Fibroblast of lung (primary cell): ENCODE data around the gene KIAA1586. TPM values are rescaled to one million over a fixed set of nuclear protein-coding genes. Genes with fewer than 3 reads are reported as not detected.

Experiments
- DNase-seq, 2 donors: peaks; one replicate each; pipeline versions ENCODE4 v3.0.0 to v3.0.0-alpha.2; 2010; ENCODE audit warnings: low read depth in 2 of 2
- H2AFZ ChIP-seq: 2 replicates; pipeline ENCODE4 v1.5.1; 2012; ENCODE audit warnings: low read length, control low read depth, inconsistent platforms
- H3K27ac ChIP-seq: 2 replicates; pipeline ENCODE4 v1.5.1; 2011; ENCODE audit warnings: low read length, control low read depth; ENCODE audit not compliant: insufficient read depth
- H3K27me3 ChIP-seq: 2 replicates; pipeline ENCODE4 v1.5.1; 2011; ENCODE audit warnings: mild to moderate bottlenecking, low read length; ENCODE audit not compliant: control insufficient read depth, insufficient read depth
- H3K36me3 ChIP-seq: 2 replicates; pipeline ENCODE4 v1.5.1; 2011; ENCODE audit warnings: low read length; ENCODE audit not compliant: control insufficient read depth, insufficient read depth
- H3K4me1 ChIP-seq: 2 replicates; pipeline ENCODE4 v1.5.1; 2011; ENCODE audit warnings: low read length; ENCODE audit not compliant: control insufficient read depth, insufficient read depth; ENCODE audit errors: extremely low read depth
- H3K4me2 ChIP-seq: 2 replicates; pipeline ENCODE4 v1.5.1; 2011; ENCODE audit warnings: low read length, control low read depth; ENCODE audit not compliant: insufficient read depth; ENCODE audit errors: extremely low read depth
- H3K4me3 ChIP-seq, 4 experiments: fragments of 200-600 bp in 1 of 4; sonication (generic) in 1 of 4; replicated peaks in 1 of 4; 2 replicates each; pipeline ENCODE4 v1.5.1; 2011 to 2016; ENCODE audit warnings: low read length in 4 of 4, low read depth in 3 of 4, mild to moderate bottlenecking in 3 of 4, control low read depth in 2 of 4, inconsistent platforms in 1 of 4, mixed read lengths in 1 of 4; ENCODE audit not compliant: insufficient read depth in 1 of 4; ENCODE audit errors: control extremely low read depth in 1 of 4
- H3K79me2 ChIP-seq: 2 replicates; pipeline ENCODE4 v1.5.1; 2012; ENCODE audit warnings: mild to moderate bottlenecking, low read length, inconsistent platforms; ENCODE audit not compliant: control insufficient read depth, insufficient read depth
- H3K9ac ChIP-seq: 2 replicates; pipeline ENCODE4 v1.5.1; 2011; ENCODE audit warnings: mild to moderate bottlenecking, low read length, control low read depth; ENCODE audit not compliant: insufficient read depth
- H3K9me3 ChIP-seq: 2 replicates; pipeline ENCODE4 v1.5.1; 2012; ENCODE audit warnings: low read depth, low read length; ENCODE audit not compliant: control insufficient read depth, insufficient read depth
- H4K20me1 ChIP-seq: 2 replicates; pipeline ENCODE4 v1.5.1; 2011; ENCODE audit warnings: low read length; ENCODE audit not compliant: control insufficient read depth, insufficient read depth; ENCODE audit errors: extremely low read depth
- CTCF ChIP-seq, 2 donors: IDR thresholded peaks in 1 of 2; conservative IDR thresholded peaks in 1 of 2; 1 replicate in 1 of 2; 2 replicates in 1 of 2; pipeline ENCODE4 v1.5.1; 2011 to 2012; ENCODE audit warnings: low read length in 2 of 2, control low read depth in 1 of 2, inconsistent platforms in 1 of 2, low read depth in 1 of 2, mild to moderate bottlenecking in 1 of 2
- EZH2 ChIP-seq: IDR thresholded peaks from 2 replicates; pipeline ENCODE4 v1.5.1; 2012; ENCODE audit warnings: low read length, control low read depth, mild to moderate bottlenecking; ENCODE audit errors: missing control alignments
- polyA plus RNA-seq, 2 donors: library from polyadenylated mRNA; depleted of rRNA in 1 of 2; stranded (reverse) in 1 of 2; unstranded in 1 of 2; fragments of >200 nt; gene quantifications; 2 replicates each; pipeline ENCODE4 v1.2.1, GENCODE V29; 2011 to 2012; ENCODE audit warnings: missing spikeins in 1 of 2
- total RNA-seq: library from RNA; depleted of rRNA; stranded (reverse); fragments of >200 nt; gene quantifications from 2 replicates; pipeline ENCODE4 v1.2.1, GENCODE V29; 2014

The KIAA1586 gene
- total and polyA plus RNA-seq, 2 donors (not counting 1 experiment from before 2014, with no cell fraction given): 7.8 to 17.3 TPM

GRCh38 chr6:57072108-57072507 lies 25.6 kb downstream of the KIAA1586 start:
- no peak overlapping the region for H2AFZ ChIP-seq
- H3K36me3 ChIP-seq: peaks cover 2% of the 10 kb centered on the region
- DNase-seq: peak in 1 of 2 donors; percentile 11
- H3K9me3 ChIP-seq: no peaks in the 10 kb centered on the region
- no peaks in the 10 kb centered on the region for H3K79me2 ChIP-seq
- H3K4me2 ChIP-seq: no peak overlapping the region
- H3K4me3 ChIP-seq: no peak overlapping the region
- no peaks in the 10 kb centered on the region for H4K20me1 ChIP-seq
- no peak overlapping the region for H3K9ac ChIP-seq
- no peaks in the 10 kb centered on the region for H3K4me1 ChIP-seq
- no peak overlapping the region for H3K27ac ChIP-seq
- no peaks in the 10 kb centered on the region for H3K27me3 ChIP-seq
- no peak for TF ChIP-seq EZH2

GRCh38 chr6:57074383-57074782 lies 27.9 kb downstream of the KIAA1586 start:
- Histone ChIP-seq H3K79me2 (no peaks in the 10 kb centered on the region), H3K4me3 (no peak overlapping the region), H3K9me3 (no peaks in the 10 kb centered on the region), H3K9ac (no peak overlapping the region), H2AFZ (no peak overlapping the region), H3K36me3 (peaks cover 2% of the 10 kb centered on the region), H4K20me1 (no peaks in the 10 kb centered on the region), H3K4me2 (no peak overlapping the region), H3K4me1 (no peaks in the 10 kb centered on the region), H3K27ac (no peak overlapping the region), H3K27me3 (no peaks in the 10 kb centered on the region)
- no peak for DNase-seq
- TF ChIP-seq EZH2 (no peak), CTCF (conservative IDR thresholded peaks at IDR 0.05 in 1 of 2, IDR thresholded peaks at IDR 0.05 in 1 of 2; ENCODE audit: low read depth in 1 of 2, low read length in 2 of 2) (no peak)

GRCh38 chr6:57075092-57075491 lies 28.6 kb downstream of the KIAA1586 start:
- no peaks in the 10 kb centered on the region for H3K4me1 ChIP-seq
- no peak overlapping the region for H3K4me3 ChIP-seq
- DNase-seq: no peak
- no peaks in the 10 kb centered on the region for H3K79me2 ChIP-seq
- no peak overlapping the region for H3K27ac ChIP-seq
- no peak overlapping the region for H3K4me2 ChIP-seq
- H3K27me3 ChIP-seq: no peaks in the 10 kb centered on the region
- no peak overlapping the region for H3K9ac ChIP-seq
- TF ChIP-seq EZH2 (no peak), CTCF (conservative IDR thresholded peaks at IDR 0.05 in 1 of 2, IDR thresholded peaks at IDR 0.05 in 1 of 2; ENCODE audit: low read depth in 1 of 2, low read length in 2 of 2) (no peak)
- H4K20me1 ChIP-seq: no peaks in the 10 kb centered on the region
- H3K36me3 ChIP-seq: peaks cover 2% of the 10 kb centered on the region
- H3K9me3 ChIP-seq: no peaks in the 10 kb centered on the region
- no peak overlapping the region for H2AFZ ChIP-seq
